Mesothelial cell of epicardium (in vitro differentiated cells): Measurements from ENCODE around the gene OR11H6. TPM values are rescaled to one million over a fixed set of nuclear protein-coding genes. Genes with fewer than 3 reads are reported as not detected.
"Not testable (repeated sequence)": the region's sequence is repeated elsewhere in the genome, so short reads cannot be mapped to it uniquely, and the experiment has no call there.

Experiments used
- DNase-seq, 2 experiments: peaks; one replicate each; pipeline ENCODE4 v3.0.0; 2021; ENCODE audit warnings: low spot score in 2 of 2; ENCODE audit not compliant: unreplicated experiment in 2 of 2
- H3K27ac Mint-ChIP-seq: 2 replicates; pipeline ENCODE4 v1.8.0; 2021; ENCODE audit warnings: mixed read lengths
- H3K27me3 Mint-ChIP-seq: 2 replicates; pipeline ENCODE4 v1.8.0; 2021; ENCODE audit warnings: low read depth, mixed read lengths
- H3K36me3 Mint-ChIP-seq: 2 replicates; pipeline ENCODE4 v1.8.0; 2021; ENCODE audit warnings: mixed read lengths
- H3K4me1 Mint-ChIP-seq: 2 replicates; pipeline ENCODE4 v1.8.0; 2021; ENCODE audit warnings: mixed read lengths
- H3K4me3 Mint-ChIP-seq: 2 replicates; pipeline ENCODE4 v1.8.0; 2021; ENCODE audit warnings: mild to moderate bottlenecking, moderate library complexity, mixed read lengths
- H3K9me3 Mint-ChIP-seq: 2 replicates; pipeline ENCODE4 v1.8.0; 2021; ENCODE audit warnings: mixed read lengths
- CTCF ChIP-seq: fragments of 200-600 bp; sonication (generic); IDR thresholded peaks from one replicate; pipeline ENCODE4 v1.5.0; 2021; ENCODE audit warnings: antibody characterized with exemption; ENCODE audit not compliant: unreplicated experiment
- total RNA-seq: library from RNA; stranded (reverse); gene quantifications from 3 replicates; pipeline ENCODE4 v1.2.1, GENCODE V29; 2021

The OR11H6 gene
- total RNA-seq, 1 donor from 2014 or later = not detected

- no peaks in the 10 kb centered on the region for H3K27me3 Mint-ChIP-seq
- H3K4me1 Mint-ChIP-seq = no peaks in the 10 kb centered on the region
- no peak for DNase-seq
- no peak for TF ChIP-seq CTCF
- H3K27ac Mint-ChIP-seq = no peak overlapping the region
- H3K4me3 Mint-ChIP-seq = no peak overlapping the region
- H3K36me3 Mint-ChIP-seq = no peaks in the 10 kb centered on the region
- H3K9me3 Mint-ChIP-seq = peaks cover 66% of the 10 kb centered on the region
Measured at GRCh38 chr14:20195911-20196310, 27.6 kb upstream of the OR11H6 start.

GRCh38 chr14:20197459-20197858, 26.1 kb upstream of the OR11H6 start:
- no peak overlapping the region for H3K4me3 Mint-ChIP-seq
- H3K27ac Mint-ChIP-seq = no peak overlapping the region
- no peak for DNase-seq
- H3K36me3 Mint-ChIP-seq = no peaks in the 10 kb centered on the region
- no peak for TF ChIP-seq CTCF
- H3K4me1 Mint-ChIP-seq = no peaks in the 10 kb centered on the region
- H3K27me3 Mint-ChIP-seq = no peaks in the 10 kb centered on the region
- peaks cover 59% of the 10 kb centered on the region for H3K9me3 Mint-ChIP-seq

GRCh38 chr14:20198991-20199390, 24.5 kb upstream of the OR11H6 start:
- Mint-ChIP-seq H3K4me3 (no peak overlapping the region), H3K4me1 (no peaks in the 10 kb centered on the region), H3K27ac (no peak overlapping the region), H3K9me3 (peaks cover 58% of the 10 kb centered on the region), H3K27me3 (no peaks in the 10 kb centered on the region), H3K36me3 (no peaks in the 10 kb centered on the region)
- no peak for DNase-seq
- TF ChIP-seq CTCF = no peak

GRCh38 chr14:20204721-20205120, 18.8 kb upstream of the OR11H6 start:
- H3K36me3 Mint-ChIP-seq = no peaks in the 10 kb centered on the region
- H3K9me3 Mint-ChIP-seq = peaks cover 61% of the 10 kb centered on the region
- no peaks in the 10 kb centered on the region for H3K4me1 Mint-ChIP-seq
- H3K27ac Mint-ChIP-seq = no peak overlapping the region
- no peak for TF ChIP-seq CTCF
- H3K27me3 Mint-ChIP-seq = no peaks in the 10 kb centered on the region
- no peak overlapping the region for H3K4me3 Mint-ChIP-seq
- no peak for DNase-seq

GRCh38 chr14:20209595-20209994, 13.9 kb upstream of the OR11H6 start:
- H3K4me3 Mint-ChIP-seq = no peak overlapping the region
- peaks cover 58% of the 10 kb centered on the region for H3K9me3 Mint-ChIP-seq
- no peaks in the 10 kb centered on the region for H3K4me1 Mint-ChIP-seq
- no peak for DNase-seq
- H3K27ac Mint-ChIP-seq = no peak overlapping the region
- H3K27me3 Mint-ChIP-seq = no peaks in the 10 kb centered on the region
- peaks cover 4% of the 10 kb centered on the region for H3K36me3 Mint-ChIP-seq
- TF ChIP-seq CTCF = no peak

GRCh38 chr14:20212406-20212805, 11.1 kb upstream of the OR11H6 start:
- not testable (repeated sequence) for H3K27me3 Mint-ChIP-seq, H3K4me3 Mint-ChIP-seq, H3K36me3 Mint-ChIP-seq, H3K4me1 Mint-ChIP-seq, H3K27ac Mint-ChIP-seq, DNase-seq
- peaks cover 59% of the 10 kb centered on the region for H3K9me3 Mint-ChIP-seq
